Mononuclear cell (primary cell): ENCODE measurements around the gene GRB10. TPM values are rescaled to one million over a fixed set of nuclear protein-coding genes. Genes with fewer than 3 reads are reported as not detected.

ENCODE experiments used
- H3K27me3 ChIP-seq: 2 replicates; pipeline ENCODE4 v1.6.0; 2011; ENCODE audit warnings: low read length, control low read depth; ENCODE audit not compliant: insufficient read depth
- H3K4me1 ChIP-seq: 2 replicates; pipeline ENCODE4 v1.5.1; 2011; ENCODE audit warnings: mild to moderate bottlenecking, low read length, control low read depth; ENCODE audit not compliant: insufficient read depth
- H3K4me3 ChIP-seq: 2 replicates; pipeline ENCODE4 v1.5.1; 2011; ENCODE audit warnings: mild to moderate bottlenecking, low read length, moderate library complexity
- H3K9me3 ChIP-seq: 2 replicates; pipeline ENCODE4 v1.5.1; 2011; ENCODE audit warnings: low read depth, mild to moderate bottlenecking, control low read depth, low read length
- total RNA-seq: library from RNA; depleted of rRNA; stranded (reverse); fragments of >200 nt; gene quantifications from one replicate; pipeline ENCODE4 v1.2.3, GENCODE V29; 2012

Gene GRB10
- total RNA-seq, 1 donor, result 3.7 TPM

DNA sequence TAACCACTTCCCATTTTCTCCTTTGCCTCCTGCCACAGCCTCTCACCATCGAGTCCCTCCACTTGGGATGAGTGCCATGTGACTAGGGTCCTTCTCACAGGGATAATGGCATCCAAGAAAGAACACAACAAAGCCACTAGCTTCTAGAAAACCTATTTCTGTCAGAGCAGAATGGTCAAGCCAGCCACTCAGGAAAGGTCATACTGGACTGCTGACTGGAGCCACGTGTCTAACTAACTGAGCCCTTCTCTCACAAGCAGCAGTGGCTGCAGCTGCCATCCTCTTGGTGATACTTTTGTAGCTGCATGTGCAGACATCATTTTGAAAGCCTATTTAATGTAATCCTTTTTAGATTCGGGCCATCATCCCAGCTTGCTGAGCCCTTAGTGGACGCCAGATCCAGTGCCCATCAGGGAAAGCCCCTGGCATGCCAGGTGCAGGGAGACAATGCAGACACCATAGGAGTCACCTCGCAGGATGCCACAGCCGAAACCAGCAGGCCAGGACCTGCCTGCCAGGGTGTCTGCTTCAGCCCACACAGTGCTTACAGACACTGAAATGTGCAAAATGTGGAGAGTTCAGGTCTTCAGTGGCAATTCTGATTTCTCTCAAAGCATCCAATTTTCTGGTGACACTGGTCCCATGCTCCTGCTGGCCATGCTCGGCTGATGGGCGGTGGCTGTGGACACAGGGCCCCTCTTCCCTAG lies 119.1 kb downstream of the GRB10 start:
- no peak overlapping the region for H3K4me3 ChIP-seq
- H3K4me1 ChIP-seq, result peaks cover 59% of the 10 kb centered on the region
- H3K9me3 ChIP-seq, result no peaks in the 10 kb centered on the region
- no peaks in the 10 kb centered on the region for H3K27me3 ChIP-seq

DNA sequence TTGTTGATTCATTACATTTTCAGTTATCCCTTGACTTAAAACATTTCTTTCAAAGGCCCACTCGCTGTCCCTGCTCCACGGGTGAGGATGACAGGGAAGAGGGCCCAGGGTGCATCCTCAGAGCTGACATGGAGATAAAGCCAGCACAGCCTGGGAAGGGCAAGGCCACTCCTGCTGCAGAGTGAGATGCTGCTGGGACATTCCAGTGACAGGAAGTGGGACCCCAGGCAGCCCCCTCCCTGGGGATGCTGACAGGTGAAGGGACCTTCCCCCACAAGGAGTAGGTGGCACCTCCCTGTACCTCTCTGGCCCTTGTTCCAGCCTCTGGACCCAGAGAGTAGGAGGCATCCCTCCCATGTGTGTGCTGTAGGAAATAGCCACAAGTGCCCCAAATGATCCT lies 119.7 kb downstream of the GRB10 start:
- no peak overlapping the region for H3K4me3 ChIP-seq
- H3K4me1 ChIP-seq, result peaks cover 59% of the 10 kb centered on the region
- no peaks in the 10 kb centered on the region for H3K9me3 ChIP-seq
- H3K27me3 ChIP-seq, result no peaks in the 10 kb centered on the region

DNA sequence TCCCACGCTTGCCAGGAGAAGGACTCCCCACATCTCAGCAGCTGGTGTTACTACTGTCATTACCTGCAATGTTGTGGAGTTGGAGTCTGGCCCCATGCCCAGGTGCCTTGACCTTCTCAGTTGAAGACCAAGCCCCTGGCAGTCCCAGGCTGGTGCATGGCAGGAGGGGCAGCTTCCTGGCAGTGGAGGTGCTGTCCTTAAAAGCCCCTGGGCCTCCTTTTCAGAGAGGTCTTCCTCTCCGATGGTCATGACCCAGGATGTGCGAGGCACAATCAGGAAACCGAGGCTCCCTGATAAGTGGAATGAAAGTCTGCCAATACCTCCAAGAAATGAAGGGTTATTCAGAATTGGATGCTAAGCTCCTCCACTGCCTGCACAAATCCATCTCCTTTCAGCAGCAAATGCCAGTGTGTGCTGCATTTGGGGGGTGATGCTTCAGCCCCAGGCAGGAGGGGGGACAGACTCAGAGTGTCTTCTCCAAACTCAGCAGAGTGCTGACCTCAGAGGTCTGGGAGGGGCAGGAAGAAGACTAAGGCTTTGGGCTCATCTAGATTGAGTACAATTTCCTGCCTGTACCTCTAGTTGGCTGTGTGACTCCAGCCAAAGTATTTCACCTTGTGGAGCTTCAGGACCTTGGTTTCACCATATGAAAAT lies 120.5 kb downstream of the GRB10 start:
- Histone ChIP-seq H3K9me3 (no peaks in the 10 kb centered on the region), H3K4me1 (peaks cover 59% of the 10 kb centered on the region), H3K27me3 (no peaks in the 10 kb centered on the region), H3K4me3 (no peak overlapping the region)

DNA sequence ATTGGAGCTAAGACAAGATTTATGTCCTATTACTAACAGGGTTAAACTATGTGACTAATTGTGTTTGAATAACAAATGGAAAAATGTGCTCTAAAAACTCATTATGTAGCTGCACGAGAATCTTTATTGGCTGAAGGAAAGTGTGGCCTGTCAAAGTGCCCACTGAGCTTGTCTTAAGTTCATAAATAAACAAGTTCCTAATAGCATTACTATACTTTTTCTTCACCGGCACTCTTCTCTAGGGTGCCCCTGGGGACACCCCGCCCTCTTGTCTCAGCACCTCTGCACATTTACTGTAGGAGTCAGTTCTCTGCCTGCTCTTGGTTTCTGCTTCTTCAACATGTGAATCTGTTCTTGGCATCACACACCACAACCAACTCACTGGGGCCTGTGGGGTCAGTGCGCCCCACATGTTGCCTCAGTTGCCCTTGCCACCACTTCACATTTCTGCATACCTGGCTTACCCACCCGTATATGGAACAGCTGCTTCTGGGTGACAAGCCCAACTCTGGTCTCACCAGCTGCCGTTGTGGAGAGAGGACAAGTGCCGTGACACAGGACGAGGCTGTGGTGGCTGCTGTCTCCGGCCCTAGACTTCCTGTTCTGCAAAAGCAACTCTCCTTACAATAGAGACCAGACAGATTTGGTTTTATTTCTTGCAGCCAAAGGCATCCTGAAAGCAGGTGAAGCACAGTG lies 121.2 kb downstream of the GRB10 start:
- no peaks in the 10 kb centered on the region for H3K9me3 ChIP-seq
- H3K4me1 ChIP-seq, result peaks cover 59% of the 10 kb centered on the region
- no peak overlapping the region for H3K4me3 ChIP-seq
- no peaks in the 10 kb centered on the region for H3K27me3 ChIP-seq

DNA sequence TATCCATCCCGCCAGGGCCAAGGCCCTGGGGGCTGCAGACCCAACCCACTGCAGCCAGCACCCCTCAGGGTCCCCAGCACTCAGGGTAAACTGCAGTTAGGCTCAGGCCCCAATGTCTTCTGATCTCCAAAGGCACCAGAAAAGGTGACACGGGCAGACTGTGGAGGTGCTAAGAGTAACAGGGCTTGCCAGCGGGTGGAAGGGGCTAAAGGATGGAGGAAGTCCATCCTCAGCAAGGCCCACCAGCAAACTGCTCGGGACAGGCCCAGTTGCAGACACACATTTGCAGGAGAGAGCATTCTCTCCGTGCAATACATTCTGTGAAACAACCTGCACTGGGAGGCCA lies 121.9 kb downstream of the GRB10 start:
- H3K4me1 ChIP-seq, result peaks cover 59% of the 10 kb centered on the region
- no peaks in the 10 kb centered on the region for H3K9me3 ChIP-seq
- H3K4me3 ChIP-seq, result no peak overlapping the region
- no peaks in the 10 kb centered on the region for H3K27me3 ChIP-seq

DNA sequence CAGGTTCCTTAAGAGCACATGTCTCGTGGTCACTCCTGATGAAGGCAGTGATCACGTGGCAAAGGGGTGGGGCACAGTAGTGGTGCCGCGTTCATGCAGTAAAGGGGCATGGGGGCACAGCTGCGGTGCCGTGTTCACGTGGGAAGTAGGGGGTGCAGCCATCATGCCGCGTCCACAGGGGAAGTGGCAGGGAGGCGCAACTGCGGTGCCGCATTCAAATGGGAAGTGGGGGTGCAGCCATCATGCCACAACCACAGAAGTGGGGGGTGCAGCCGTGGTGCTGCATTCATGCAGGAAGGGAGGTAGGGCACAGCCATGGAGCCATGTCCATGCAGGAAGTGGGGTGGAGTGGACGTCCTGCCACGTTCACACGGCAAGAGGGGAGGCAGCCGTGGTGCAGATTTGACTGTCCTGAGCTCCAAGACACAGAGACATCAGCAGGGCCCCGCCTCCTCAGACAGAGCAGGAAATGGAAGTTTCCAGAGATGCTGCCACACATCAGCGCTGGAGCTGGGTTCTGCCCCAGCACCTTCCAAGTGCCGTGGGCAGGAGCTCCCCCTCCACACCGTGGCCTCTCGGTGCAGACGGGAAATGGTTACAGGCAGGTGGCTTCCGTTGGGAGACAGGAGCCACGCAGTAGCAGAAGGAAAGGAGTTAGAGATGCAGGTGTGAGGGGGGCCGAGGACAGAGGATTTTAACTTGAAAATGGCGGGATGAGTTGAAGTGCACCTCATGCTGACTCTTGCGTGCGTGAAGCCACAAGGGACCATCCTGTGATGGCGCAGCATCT lies 122.5 kb downstream of the GRB10 start:
- Histone ChIP-seq H3K4me1 (peaks cover 57% of the 10 kb centered on the region), H3K9me3 (no peaks in the 10 kb centered on the region), H3K4me3 (peak overlapping the region; percentile 23), H3K27me3 (no peaks in the 10 kb centered on the region)

DNA sequence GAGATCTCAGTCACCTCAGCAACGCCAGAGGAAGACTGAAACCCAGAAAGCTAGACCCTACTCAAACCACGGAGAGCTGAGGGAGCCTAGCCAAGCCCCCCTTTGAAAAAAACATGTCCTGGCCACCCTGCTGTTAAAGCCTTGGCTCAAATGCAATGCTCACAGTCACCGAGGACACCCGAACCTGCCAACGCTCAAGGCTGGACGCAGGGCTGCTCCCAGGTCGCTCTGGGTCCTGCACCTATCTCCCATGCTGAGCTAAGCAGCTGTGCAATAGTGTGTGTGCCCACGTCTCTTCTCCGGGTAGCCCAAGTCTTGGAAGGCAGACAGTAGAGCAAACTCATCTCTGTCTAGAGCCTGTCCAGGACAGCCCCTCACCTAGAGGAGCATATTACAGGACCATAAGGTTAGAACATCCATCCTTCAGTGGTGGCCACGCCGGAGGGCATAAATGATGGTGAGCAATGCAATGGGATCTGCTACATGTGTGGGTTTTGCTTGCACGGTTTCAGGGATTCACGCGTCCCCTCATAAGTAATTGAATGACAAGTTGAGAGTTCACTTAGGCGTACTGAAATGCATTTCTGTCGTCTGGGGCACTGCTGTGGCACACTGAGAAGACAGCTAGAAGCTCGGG lies 123.2 kb downstream of the GRB10 start:
- Histone ChIP-seq H3K27me3 (no peaks in the 10 kb centered on the region), H3K9me3 (no peaks in the 10 kb centered on the region), H3K4me3 (no peak overlapping the region), H3K4me1 (peaks cover 51% of the 10 kb centered on the region)

DNA sequence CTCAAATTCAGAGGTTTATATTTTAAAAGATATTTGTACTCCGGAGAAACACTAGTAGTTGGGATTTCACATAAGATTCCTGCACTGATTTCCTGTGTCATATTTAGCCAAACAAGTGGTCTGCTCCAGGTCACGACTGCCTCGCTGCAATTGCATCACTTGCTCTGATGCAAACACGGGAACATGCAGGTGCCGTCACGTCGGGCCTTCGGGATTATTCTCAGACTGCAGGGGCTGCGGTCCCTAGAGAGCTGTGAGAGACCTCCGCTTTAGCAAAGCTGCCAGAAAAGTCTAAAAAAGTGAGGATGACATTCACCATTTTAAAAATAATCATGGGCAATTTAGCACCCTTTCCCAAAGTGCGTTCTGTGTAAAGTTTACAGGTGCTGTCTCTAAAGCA lies 124.0 kb downstream of the GRB10 start:
- no peaks in the 10 kb centered on the region for H3K9me3 ChIP-seq
- peaks cover 44% of the 10 kb centered on the region for H3K4me1 ChIP-seq
- no peak overlapping the region for H3K4me3 ChIP-seq
- H3K27me3 ChIP-seq, result no peaks in the 10 kb centered on the region

DNA sequence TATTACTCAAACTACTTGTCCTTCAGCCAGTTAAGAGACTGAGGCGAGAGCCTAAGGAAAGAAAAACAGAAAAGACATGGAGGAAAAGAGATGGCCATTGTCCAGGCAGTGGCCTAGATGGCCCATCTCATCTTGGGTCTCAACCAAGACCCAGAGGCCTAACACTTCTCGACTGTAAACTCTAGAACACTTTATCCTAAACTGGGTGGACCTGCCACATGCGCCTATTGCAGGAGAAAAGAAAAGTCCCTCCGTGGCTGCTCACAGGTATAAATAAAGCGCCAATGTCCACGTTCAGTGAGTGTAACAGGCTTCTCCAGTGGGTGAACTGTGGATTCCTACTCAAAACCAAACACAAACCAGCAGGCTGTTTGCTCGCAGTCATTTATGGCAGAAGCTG lies 124.8 kb downstream of the GRB10 start:
- Histone ChIP-seq H3K4me1 (peaks cover 42% of the 10 kb centered on the region), H3K27me3 (no peaks in the 10 kb centered on the region), H3K4me3 (no peak overlapping the region), H3K9me3 (no peaks in the 10 kb centered on the region)

DNA sequence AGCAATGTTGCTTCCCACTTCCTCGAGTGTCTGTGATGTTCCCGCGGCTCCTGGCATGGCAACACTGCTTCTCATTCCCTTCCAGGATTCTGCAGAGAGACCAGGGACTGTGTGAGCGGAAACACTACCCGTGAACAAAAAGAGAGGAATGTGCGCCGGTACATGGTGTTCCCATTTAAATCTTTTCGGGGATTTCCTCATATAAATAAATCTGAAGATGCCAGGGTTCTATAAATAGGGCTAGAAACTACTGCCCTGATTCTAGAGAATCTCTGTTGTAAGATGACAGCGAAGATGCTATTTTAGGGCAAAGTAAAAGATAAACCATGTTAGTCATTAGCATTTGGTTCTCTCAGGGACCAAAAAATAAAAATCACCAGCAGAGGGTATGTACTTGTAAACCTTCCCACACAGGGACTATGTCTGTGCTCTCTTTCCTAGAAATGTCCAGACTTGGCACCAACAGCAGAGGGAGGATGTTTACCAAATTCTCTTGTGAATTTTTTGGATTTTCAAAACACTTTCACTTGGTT lies 125.3 kb downstream of the GRB10 start:
- Histone ChIP-seq H3K4me3 (no peak overlapping the region), H3K27me3 (no peaks in the 10 kb centered on the region), H3K4me1 (peaks cover 38% of the 10 kb centered on the region), H3K9me3 (no peaks in the 10 kb centered on the region)

DNA sequence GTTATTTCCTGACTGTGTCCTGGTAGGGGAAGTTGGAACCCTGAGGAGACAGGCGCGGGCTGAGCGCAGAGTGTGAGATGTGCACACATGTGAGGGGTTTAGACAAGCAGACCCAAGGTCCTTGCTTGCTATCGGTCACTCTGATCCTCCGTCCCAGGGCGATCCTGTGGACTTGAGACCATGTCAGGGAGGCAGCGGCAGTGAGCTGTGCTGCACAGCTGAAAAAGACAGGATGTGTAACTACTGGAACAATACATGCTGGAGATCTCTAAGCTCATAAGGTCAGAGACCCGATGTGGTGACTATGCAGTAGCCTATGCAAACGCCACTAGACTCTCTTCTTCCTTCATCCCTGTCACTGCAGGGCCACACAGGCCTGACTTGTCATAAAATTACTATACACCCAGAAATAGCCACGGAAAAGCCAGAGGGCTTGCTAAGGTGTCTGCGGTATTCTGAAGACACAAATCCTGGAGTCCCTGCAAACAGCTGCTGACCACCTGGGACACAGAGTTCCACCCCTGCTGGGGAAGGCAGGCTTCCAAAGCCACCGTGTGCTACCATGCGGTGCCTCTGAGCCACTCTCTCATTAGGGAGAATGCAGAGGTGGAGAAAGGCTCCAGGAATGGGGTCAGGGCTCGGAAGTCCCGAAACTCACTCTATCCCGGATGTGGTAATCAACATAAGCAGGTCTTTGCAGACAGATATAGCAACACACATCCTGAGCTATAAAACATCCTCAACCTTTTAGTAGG lies 126.4 kb downstream of the GRB10 start:
- H3K27me3 ChIP-seq, result no peaks in the 10 kb centered on the region
- peaks cover 27% of the 10 kb centered on the region for H3K4me1 ChIP-seq
- no peak overlapping the region for H3K4me3 ChIP-seq
- no peaks in the 10 kb centered on the region for H3K9me3 ChIP-seq

DNA sequence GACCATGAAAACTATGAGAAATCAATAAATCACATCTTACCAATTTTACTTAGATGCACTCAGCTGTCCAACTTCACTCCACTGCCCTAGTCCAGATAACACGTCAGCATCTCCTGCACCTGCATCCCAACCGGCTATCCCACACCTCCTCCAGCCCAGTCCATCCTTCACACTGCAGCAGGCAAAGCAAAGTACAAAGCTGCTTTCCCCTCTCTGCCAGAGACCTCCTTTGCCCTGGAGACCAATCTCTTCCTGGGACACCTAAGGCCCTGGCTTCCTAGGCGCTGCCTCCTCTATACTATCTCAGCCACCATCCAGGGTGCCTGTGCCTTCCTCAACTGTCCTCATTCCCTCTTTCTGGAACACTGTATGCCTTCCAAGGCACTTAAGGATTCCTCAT lies 127.2 kb downstream of the GRB10 start:
- Histone ChIP-seq H3K9me3 (no peaks in the 10 kb centered on the region), H3K4me3 (no peak overlapping the region), H3K27me3 (no peaks in the 10 kb centered on the region), H3K4me1 (peaks cover 18% of the 10 kb centered on the region)

DNA sequence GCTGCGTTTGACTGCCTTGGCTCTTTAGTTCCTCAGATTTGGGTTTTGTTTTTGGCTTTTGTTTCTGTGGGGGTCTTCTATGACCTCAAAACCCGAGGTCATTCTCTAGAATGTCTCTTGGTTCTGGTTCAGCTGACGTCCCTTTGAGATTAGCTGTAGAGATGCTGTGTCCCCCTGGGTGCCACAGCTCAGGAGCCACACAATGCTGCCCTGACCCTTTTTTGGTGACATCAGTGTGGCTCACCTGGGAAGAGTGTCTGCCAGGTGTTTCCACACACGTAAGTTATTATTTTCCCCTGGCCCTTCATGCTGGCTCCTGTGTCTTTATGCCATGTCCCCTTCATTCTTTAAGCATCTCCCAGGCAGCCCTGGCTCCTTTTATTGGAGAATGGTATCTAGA lies 127.7 kb downstream of the GRB10 start:
- Histone ChIP-seq H3K4me3 (no peak overlapping the region), H3K4me1 (peaks cover 14% of the 10 kb centered on the region), H3K27me3 (no peaks in the 10 kb centered on the region), H3K9me3 (no peaks in the 10 kb centered on the region)

DNA sequence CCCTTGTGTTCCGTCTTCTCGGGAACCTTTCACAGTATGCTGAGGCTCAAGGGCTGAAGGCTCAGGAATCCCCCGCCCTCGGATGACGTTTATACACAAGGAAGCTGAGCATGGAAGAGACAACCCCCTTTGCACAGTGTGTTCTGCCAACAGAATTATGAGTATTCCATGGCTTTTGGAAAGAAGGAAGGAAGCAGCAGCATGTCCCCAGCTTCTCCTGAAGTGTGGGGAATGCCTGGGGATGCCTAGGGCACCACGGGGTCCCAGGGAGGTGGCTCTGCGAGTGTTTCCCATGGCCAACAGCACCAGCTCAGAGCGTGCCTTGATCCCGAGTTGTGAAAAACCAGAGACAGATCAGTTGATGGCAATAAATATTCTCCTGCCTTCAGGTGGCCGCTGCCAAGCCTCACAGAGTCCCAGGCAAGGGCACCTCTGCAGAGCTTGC lies 128.7 kb downstream of the GRB10 start:
- H3K27me3 ChIP-seq, result no peaks in the 10 kb centered on the region
- peaks cover 7% of the 10 kb centered on the region for H3K4me1 ChIP-seq
- H3K4me3 ChIP-seq, result no peak overlapping the region
- H3K9me3 ChIP-seq, result no peaks in the 10 kb centered on the region
